ENCODE measurements around the gene PRM2. TPM values are rescaled to one million over a fixed set of nuclear protein-coding genes. Genes with fewer than 3 reads are reported as not detected.

Gene PRM2
- total RNA-seq, 1 experiment from 2014 or later = not detected

GRCh38 chr16:11308493-11309283, 32.4 kb upstream of the PRM2 start:
- no CpG with 5 or more reads among the region's 15 CpGs for whole genome bisulfite sequencing (ENCODE audit: extremely low coverage, insufficient read length, low lambda C conversion rate)
- peaks cover 0 to 1% (median 0%) of the 10 kb centered on the region in 3 experiments; a peak in 1 of 7 replicates for H3K36me3 Mint-ChIP-seq (ENCODE audit: insufficient read depth in 1 of 3, low read depth in 3 of 3)

More at GRCh38 chr16:11308493-11309283, 32.4 kb upstream of the PRM2 start:
- Histone ChIP-seq H3K23me2 (ENCODE audit: insufficient read length, low read depth, low read length, poor library complexity, severe bottlenecking) (no peaks in the 10 kb centered on the region), H3K79me2 (ENCODE audit: insufficient read depth, low read length) (0 out of 2 replicates have a peak, but pooled peaks cover 2% of the 10 kb centered on the region), H4K20me1 (ENCODE audit: control insufficient read depth, insufficient read depth, insufficient read length) (no peaks in the 10 kb centered on the region), H3K14ac (ENCODE audit: insufficient read depth, low read length) (no peak overlapping the region), H2BK20ac (ENCODE audit: low read depth, low read length, poor library complexity, severe bottlenecking) (no peak overlapping the region), H3K9me3 (ENCODE audit: control insufficient read depth, low read depth, low read length) (no peaks in the 10 kb centered on the region), H3K27me3 (ENCODE audit: insufficient read depth, low read length) (no peaks in the 10 kb centered on the region), H3K4ac (ENCODE audit: low read depth, low read length) (no peak overlapping the region), H4K91ac (ENCODE audit: insufficient read length, low read depth, low read length) (no peak overlapping the region), H4K8ac (replicated peaks; ENCODE audit: insufficient read length, low read depth, low read length) (no peak overlapping the region), H3K27ac (ENCODE audit: insufficient read length, low read depth, low read length) (no peak overlapping the region), H2AFZ (ENCODE audit: low read length) (no peak overlapping the region), H3K4me2 (ENCODE audit: insufficient read depth, insufficient read length, low read length) (no peak overlapping the region), H2BK120ac (ENCODE audit: low read depth, low read length, poor library complexity, severe bottlenecking) (no peak overlapping the region), H2BK5ac (ENCODE audit: insufficient read length, low read length) (no peak overlapping the region), H2AK5ac (ENCODE audit: insufficient read length, low read length) (no peak overlapping the region), H2BK15ac (ENCODE audit: low read depth, low read length) (no peak overlapping the region), H4K5ac (ENCODE audit: insufficient read length, low read depth, low read length) (no peak overlapping the region), H3K79me1 (ENCODE audit: insufficient read depth, low read depth, low read length, poor library complexity, severe bottlenecking) (no peaks in the 10 kb centered on the region), H2BK12ac (ENCODE audit: insufficient read length, low read depth, low read length) (no peak overlapping the region), H3K4me1 (ENCODE audit: insufficient read depth, low read length) (peaks cover 2% of the 10 kb centered on the region; the same call in 1 of the 2 replicates), H3K9ac (ENCODE audit: extremely low read depth, insufficient read length, low read length) (no peak overlapping the region), H3K56ac (ENCODE audit: insufficient read length, low read depth, low read length) (no peak overlapping the region), H3K23ac (ENCODE audit: insufficient read length, low read depth, low read length) (no peak overlapping the region), H3K18ac (ENCODE audit: insufficient read length, low read depth, low read length) (no peak overlapping the region), H3T11ph (ENCODE audit: low read length) (no peak overlapping the region)
- Mint-ChIP-seq H3K27me3 (ENCODE audit: low read depth) (no peaks in the 10 kb centered on the region; the same call in 1 of the 2 replicates), H3K4me1 (peaks cover 23 to 27% of the 10 kb centered on the region in 2 experiments), H3K9me3 (no peaks in the 10 kb centered on the region; a peak in 1 of 5 replicates), H3K27ac (no peak overlapping the region; a peak in 1 of 7 replicates), H3K4me3 (no peak overlapping the region)
- DNase-seq = peak; percentile 60
- TF ChIP-seq CTCF (conservative IDR thresholded peaks at IDR 0.05) = no peak

Measured in H9 (cell line).